ENCODE data around the gene NFIA.
"Not testable (repeated sequence)": the region's sequence is repeated elsewhere in the genome, so short reads cannot be mapped to it uniquely, and the experiment has no call there.

NFIA gene

GRCh38 chr1:61254634-61255357, 172.4 kb downstream of the NFIA start:
- no peak for DNase-seq

GRCh38 chr1:61255358-61255703, 173.0 kb downstream of the NFIA start:
- DNase-seq, result no peak

DNA sequence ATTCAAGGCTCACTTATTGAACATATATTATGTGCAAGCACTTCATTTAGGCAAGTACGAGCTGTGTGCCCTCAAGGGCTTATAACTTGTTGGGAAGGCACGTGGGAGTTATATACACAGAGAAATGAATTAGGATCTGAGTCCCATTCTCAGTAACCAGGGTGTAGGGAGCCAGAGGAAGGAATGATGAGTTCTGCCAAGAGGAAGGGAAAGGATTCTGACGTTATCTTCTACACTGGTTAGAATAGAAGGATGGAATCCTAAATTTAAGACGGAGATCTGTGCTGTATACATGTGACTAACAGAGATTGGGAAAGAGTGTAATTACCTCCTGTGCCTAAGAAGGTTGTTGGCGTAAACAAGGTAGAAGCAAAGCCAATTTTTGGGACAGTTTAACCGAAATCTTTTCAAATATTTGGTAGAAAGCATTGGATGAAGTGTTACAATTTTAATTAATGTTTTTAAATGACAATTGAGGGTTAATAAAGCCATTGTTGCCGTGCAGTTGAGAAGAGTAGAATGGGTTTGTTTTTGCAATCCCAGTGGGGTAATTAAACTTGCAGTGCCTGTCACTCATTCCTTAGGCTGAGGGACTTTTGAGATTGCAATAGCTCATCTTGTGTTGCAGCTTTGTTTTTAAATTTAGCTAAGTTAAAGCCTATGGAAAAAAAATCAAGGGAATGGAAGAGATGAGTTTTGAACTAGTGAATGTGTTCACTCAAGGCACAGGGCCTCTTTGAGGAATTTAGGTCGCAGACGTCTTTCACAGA, 177.2 kb downstream of the NFIA start:
- DNase-seq, result no peak

DNA sequence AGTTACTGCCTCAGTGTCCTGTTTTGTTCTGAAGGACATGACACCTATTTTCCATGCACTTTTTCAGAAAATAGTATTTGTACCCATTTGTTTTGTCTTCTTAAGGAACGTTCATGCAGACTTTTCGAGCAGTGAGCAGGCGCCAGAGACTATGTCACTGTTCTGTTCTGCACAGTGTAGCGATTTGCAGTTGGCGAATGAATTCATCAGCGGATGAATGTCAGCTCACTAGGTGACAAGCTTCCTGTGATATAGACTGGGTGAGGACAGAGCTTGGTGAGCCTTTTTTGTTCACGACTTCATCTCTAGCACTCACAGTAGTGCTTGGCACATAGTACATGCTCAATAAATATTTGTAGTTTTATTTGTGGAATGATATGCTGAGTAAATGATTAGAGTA, 177.8 kb downstream of the NFIA start:
- DNase-seq, result no peak

- no peak for DNase-seq
These were observed 179.2 kb downstream of the NFIA start for GRCh38 chr1:61261595-61261994.

- DNase-seq, result no peak
These were observed 181.8 kb downstream of the NFIA start for GRCh38 chr1:61263905-61264824.

GRCh38 chr1:61264825-61265242, 182.5 kb downstream of the NFIA start:
- no peak for DNase-seq

GRCh38 chr1:61265665-61266064, 183.3 kb downstream of the NFIA start:
- no peak for DNase-seq

DNA sequence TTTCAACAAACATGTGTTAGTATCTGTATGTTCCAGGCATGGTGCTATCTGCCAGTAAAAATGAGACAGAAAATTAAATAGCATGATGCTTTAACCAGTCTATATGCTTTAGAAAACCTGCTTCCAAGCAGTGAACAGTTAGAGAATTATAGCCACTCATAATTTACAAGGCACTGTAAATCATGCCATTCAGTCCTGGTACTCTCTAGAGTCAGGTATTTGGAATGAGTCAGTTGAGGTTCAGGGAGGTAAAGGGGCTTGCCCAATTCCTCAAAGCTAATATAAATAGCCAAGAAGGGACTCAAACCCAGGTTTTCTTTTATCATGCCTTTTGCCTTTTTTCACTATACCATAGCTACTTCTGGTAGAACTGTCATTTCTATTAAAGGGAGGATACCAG, 184.4 kb downstream of the NFIA start:
- DNase-seq, result no peak

DNA sequence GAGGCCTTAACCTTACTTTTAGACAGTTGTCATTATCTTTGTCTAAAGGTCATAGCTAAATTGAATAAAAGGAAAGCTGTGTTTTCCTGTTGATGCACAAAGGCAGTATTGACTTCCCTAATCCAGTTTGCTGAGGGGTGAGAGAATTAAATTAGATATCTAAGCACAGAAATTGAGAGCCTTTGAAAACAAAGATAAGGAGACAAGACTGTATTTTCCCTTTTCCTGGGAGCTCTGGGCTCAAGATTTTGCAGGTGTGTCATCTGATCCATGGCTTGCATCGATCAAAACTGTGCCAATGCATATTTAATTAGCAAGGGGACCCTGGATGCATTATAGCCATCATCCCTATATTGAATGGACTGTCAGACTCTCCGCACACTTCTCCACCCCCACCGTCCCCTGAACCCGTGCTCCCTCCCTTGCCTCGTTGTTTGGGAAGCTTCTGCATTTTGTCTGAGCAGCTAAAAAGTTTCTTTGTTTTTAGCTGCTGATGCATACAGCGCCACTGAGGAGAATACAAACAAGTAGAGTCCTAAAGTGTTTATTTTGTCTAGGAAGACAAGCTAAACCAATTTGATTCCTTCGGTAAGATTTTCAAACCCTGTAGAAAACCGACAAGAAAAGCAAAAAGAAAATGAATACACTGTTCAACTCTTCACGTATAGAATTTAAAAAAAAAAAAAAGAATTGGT, 186.3 kb downstream of the NFIA start:
- no peak for DNase-seq

DNA sequence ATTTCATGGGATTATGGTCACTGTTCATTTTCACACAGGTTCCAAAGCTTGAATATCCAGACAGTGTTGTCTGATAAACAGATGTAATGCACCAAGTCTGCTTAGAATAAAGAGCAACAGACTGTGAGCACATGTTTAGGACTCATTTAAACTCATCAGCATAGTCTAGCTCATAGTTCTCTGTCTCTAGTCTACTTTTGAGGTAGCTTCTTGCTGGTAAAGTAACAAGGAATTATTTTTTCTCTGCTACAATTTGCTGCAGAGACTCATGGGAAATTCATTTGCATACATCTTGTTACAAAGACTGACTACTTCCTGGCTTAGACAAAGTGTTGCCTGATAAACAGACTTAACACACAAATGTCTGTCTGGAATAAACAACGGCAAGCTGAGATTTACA, 187.2 kb downstream of the NFIA start:
- no peak for DNase-seq

- DNase-seq, result no peak
These were observed 187.7 kb downstream of the NFIA start for GRCh38 chr1:61270107-61270506.

- no peak for DNase-seq
These were observed 188.5 kb downstream of the NFIA start for GRCh38 chr1:61270761-61271411.

DNA sequence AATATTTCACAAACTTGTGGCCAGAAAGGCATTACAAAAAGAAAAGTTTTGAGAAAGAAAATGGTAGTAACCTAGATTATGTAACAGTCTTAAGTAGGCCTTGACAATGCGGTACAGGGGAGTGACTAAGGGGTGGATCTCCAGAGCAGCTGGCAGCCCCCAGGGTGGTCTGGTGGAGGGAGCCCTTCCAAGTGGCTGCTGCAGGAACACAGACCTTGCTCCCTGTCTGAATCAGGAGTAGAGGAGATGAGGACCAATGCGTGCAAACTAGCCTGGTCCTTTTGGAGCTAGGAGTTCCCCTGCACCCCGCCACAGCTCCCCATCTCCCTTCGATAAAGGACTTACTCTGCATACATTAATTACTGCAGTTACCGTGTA, 189.0 kb downstream of the NFIA start:
- DNase-seq, result no peak

DNA sequence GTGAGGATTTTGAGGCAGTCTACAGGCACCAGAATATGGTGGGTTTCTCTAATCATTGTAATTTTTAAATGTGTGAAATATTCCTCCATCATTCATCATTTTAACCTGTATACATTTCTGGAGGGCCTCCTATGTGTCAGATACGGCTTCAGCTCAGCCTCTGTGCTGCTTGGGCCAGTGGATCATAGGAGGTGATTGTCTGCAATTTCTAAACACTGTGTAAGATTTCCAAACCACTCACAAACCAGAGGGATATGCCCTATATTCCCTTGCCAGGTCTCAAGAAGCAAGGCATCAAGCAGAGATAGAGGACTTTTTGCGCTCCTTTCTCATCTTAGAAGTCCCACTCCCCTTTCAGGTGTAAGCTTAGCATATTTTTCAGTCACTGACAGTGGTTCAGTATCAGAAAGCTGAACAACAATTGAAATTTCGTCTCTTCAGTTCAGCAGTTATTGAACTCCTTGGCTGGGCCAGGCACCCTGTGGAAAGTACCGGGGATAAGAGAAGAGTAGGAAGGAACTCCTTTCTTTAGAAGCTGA, 190.9 kb downstream of the NFIA start:
- DNase-seq, result no peak

- DNase-seq, result no peak
These were observed 191.5 kb downstream of the NFIA start for GRCh38 chr1:61273861-61274260.

DNA sequence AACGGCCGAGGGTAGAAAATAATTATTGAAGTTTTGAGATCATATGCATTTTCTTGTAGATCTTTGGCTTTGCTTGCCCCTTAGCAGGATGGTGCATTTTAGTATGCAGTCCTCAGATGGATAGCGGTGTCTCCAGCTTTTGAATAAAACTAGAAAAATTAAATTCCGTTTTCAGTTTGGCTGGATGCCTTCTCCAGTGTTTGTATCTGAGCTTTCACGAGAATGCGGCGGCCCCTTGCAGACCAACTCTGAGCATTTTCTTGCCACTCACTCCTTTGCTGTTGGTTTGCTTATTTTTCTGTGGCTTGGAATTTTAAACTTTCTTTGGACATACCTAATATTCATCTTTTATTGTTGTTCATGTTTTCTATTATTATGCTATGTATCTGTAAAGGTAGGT, 192.6 kb downstream of the NFIA start:
- no peak for DNase-seq

DNA sequence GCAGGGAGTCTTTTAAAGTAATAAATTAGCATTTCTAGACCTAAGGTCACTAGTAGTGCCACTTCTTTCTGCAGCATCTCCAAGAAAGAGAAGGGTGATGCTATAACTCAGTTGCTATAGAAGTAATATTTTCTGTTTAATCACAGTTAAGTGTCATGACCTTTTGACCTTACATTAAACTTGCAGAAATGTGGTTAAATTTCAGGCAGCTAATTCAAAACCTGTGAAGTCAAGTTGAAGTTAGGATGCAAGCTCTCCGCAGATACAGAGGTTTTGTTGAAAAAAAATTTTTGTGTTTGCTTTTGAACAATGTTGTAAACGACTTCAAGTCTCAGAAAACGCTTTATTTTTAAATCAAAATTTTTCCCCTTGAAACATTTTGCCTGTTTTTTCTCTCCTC, 193.9 kb downstream of the NFIA start:
- DNase-seq, result no peak

DNA sequence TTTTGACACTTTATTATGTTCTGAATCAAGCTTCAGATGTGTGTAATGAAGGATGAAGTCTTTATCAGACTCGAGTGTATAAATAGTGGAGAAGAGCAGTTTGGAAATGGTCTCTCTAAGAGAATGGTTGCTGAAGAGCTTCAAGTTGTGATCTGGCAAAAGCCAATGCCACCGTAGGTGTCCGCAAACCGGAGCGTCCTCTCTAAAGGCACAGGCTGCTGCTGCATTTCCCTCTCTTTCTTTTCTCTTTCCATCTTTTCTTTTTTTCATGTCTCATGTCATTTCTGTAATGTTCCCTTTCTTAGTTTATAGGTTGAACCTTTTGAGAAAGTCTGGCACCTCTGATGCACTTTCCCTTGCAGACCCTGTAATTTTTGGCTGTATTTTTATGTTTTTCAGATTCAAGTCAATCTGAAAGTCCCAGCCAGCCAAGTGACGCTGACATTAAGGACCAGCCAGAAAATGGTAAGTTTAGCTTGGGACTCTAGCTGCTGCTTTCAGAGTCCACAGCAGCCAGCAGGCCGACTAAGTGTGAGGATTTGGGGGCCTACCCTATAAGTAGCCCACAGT, 194.8 kb downstream of the NFIA start:
- no peak for DNase-seq

DNA sequence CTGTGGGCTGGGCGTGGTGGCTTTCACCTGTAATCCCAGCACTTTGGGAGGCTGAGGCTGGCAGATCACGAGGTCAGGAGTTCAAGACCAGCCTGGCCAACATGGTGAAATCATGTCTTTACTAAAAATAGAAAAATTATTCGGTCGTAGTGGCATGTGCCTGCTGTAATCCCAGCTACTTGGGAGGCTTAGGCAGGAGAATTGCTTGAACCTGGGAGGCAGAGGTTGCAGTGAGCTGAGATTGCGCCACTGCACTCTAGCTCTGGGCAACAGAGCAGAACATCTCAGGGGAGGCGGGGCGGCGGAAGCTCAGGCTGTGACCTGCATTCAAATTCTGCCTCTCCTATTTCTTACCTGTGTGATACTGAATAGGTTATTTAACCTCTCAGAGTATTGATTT, 196.1 kb downstream of the NFIA start:
- DNase-seq, result not testable (repeated sequence)

- DNase-seq, result no peak
These were observed 196.6 kb downstream of the NFIA start for GRCh38 chr1:61278966-61279365.

DNA sequence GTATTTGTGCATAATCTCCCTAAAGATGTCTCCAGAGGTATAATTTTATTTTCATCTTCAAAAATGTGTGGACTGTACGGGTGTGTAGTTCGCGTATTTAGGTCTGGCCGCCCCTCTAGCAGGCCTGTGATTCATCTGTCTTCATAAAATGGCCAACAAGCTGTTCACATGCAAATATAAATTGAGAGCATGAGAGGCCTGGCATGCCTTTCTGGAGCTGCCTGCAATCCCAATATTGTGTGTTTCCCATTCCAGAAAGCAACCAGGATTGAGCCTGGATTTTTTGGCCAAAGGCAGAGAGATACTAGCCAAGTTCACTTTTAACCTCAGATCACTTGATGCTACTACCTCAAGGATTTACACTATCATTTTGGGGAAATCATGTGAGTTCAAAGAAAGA, 197.2 kb downstream of the NFIA start:
- DNase-seq, result no peak

All from CD4-positive, alpha-beta T cell treated with Interleukin-21 for 1 hour (primary cell).